HL-60 (cell line): Measurements from ENCODE around the gene SDF2L1.

ENCODE experiments used
- CTCF ChIP-seq: IDR thresholded peaks from one replicate; pipeline ENCODE4 v1.5.1; 2011; ENCODE audit warnings: low read length, control low read depth, inconsistent platforms; ENCODE audit not compliant: insufficient read depth
- SPI1 ChIP-seq: IDR thresholded peaks from 2 replicates; pipeline ENCODE4 v1.6.1; 2012; ENCODE audit warnings: low read depth, mild to moderate bottlenecking, borderline replicate concordance

DNA sequence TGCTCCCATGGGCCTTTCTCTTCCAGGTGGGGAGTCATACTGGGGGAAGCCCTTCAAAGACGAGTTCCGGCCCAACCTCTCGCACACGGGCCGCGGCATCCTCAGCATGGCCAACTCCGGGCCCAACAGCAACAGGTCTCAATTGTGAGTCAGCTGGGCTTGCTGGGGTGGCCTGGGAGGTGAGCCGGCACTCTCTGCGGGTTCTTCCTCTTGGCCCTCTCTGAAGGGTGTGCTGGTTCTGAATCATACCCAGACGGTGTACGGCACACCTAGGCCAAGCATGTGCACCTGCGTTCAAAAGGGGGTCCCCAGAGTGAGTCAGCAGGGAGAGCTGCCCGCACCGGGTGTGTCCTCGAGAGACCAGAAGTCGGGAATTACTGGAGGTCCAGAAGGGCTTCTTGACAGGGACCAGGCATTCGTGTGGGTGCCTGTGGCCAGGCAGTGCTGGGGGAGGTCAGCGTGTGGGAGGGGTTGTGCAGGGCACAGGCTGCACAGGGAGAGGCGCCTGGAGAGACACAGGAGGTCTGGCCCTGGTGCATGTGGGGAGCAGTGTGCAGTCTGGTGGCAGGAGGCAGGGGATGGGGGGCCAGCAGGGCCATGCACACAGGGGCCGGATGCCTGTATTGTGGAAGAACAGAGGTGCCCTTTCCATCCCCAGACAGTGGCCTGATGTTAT lies 46.7 kb downstream of the SDF2L1 start:
- TF ChIP-seq SPI1: no peak
- TF ChIP-seq CTCF: no peak
